SJSA1 (cell line): Measurements from ENCODE around the gene BRME1. TPM values are rescaled to one million over a fixed set of nuclear protein-coding genes. Genes with fewer than 3 reads are reported as not detected.

ENCODE experiments used
- DNase-seq, 2 experiments: peaks; one replicate each; pipeline ENCODE4 v3.0.0-alpha.2; 2015 to 2020; ENCODE audit warnings: low spot score in 2 of 2, low read depth in 1 of 2
- H3K27ac ChIP-seq: fragments of 250-450 bp; sonication (Bioruptor Pico); 2 replicates; pipeline ENCODE4 v1.5.1; 2020; ENCODE audit warnings: mild to moderate bottlenecking, moderate library complexity
- H3K27me3 ChIP-seq: fragments of 250-450 bp; sonication (Bioruptor Pico); replicated peaks from 2 replicates; pipeline ENCODE4 v1.5.1; 2020; ENCODE audit warnings: mild to moderate bottlenecking, moderate library complexity
- H3K36me3 ChIP-seq: fragments of 250-450 bp; sonication (Bioruptor Pico); 2 replicates; pipeline ENCODE4 v1.5.1; 2020; ENCODE audit warnings: mild to moderate bottlenecking
- H3K4me1 ChIP-seq: fragments of 250-450 bp; sonication (Bioruptor Pico); replicated peaks from 2 replicates; pipeline ENCODE4 v1.6.1; 2021; ENCODE audit warnings: mild to moderate bottlenecking
- H3K4me3 ChIP-seq: fragments of 250-450 bp; sonication (Bioruptor Pico); 2 replicates; pipeline ENCODE4 v1.5.1; 2020; ENCODE audit warnings: mild to moderate bottlenecking
- H3K9me3 ChIP-seq: fragments of 250-450 bp; sonication (Bioruptor Pico); replicated peaks from 2 replicates; pipeline ENCODE4 v1.5.1; 2020; ENCODE audit warnings: mild to moderate bottlenecking
- total RNA-seq: library from RNA; depleted of rRNA; stranded (reverse); fragments of >200 nt; shearing (Covaris generic); gene quantifications from 2 replicates; pipeline ENCODE4 v1.2.3, GENCODE V29; 2014

The BRME1 gene
- total RNA-seq, 1 experiment from 2014 or later: 0.21 TPM

DNA sequence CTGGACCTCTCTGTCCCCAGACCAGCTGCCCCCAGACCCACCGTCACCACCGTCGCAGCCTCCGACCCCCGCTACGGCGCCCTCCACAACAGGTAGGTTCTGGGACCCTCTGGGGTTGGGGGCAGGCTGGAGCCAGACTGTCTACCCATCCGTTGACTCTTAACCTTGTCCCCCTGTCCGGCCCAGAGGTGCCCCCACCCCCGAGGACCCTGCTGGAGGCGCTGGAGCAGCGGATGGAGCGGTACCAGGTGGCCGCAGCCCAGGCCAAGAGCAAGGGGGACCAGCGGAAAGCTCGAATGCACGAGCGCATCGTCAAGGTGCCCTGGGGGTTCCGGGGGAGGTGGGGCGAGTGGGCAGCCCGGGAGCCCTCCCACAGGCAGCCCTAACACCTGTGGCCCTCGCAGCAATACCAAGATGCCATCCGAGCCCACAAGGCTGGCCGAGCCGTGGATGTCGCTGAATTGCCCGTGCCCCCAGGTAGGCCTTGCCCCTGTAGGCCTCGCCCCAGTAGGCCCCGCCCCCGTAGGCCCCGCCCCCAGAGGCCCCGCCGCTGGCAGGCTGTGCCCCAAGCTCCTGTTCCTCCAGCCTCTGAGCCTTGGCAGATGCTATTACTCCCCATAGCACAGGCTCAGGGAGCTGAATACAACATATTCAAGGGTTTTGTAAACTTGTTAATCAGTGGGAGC, 13.0 kb upstream of the BRME1 start:
- Histone ChIP-seq H3K36me3 (peaks cover 38% of the 10 kb centered on the region), H3K9me3 (no peaks in the 10 kb centered on the region), H3K4me1 (peaks cover 6% of the 10 kb centered on the region; the same call in 1 of the 2 replicates), H3K27me3 (no peaks in the 10 kb centered on the region), H3K4me3 (no peak overlapping the region), H3K27ac (no peak overlapping the region)
- DNase-seq: no peak

- Histone ChIP-seq H3K36me3 (peaks cover 45% of the 10 kb centered on the region), H3K4me1 (peaks cover 6% of the 10 kb centered on the region; the same call in 1 of the 2 replicates), H3K4me3 (no peak overlapping the region), H3K27ac (no peak overlapping the region), H3K27me3 (no peaks in the 10 kb centered on the region), H3K9me3 (no peaks in the 10 kb centered on the region)
- DNase-seq: no peak
These were observed 12.0 kb upstream of the BRME1 start for GRCh38 chr19:13917888-13918406.

DNA sequence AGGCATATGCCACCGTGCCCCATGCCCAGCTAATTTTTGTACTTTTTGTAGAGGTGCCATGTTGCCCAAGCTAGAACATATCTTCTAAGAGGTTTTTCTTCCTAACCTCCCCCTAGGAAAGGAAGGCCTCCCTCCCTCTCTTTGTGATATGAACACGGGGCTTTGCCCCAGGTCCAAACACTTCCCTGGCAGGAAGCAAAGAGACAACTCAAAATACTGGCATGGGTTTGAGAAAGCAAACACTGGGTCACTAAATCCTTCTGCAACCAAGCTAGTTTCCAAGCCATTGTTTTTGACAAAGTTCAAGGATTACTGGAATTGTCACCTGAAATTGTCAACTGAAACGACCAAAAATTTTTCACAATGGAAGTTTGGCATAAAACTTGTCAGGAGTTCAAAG, 8.9 kb upstream of the BRME1 start:
- peaks cover 34% of the 10 kb centered on the region for H3K36me3 ChIP-seq

DNA sequence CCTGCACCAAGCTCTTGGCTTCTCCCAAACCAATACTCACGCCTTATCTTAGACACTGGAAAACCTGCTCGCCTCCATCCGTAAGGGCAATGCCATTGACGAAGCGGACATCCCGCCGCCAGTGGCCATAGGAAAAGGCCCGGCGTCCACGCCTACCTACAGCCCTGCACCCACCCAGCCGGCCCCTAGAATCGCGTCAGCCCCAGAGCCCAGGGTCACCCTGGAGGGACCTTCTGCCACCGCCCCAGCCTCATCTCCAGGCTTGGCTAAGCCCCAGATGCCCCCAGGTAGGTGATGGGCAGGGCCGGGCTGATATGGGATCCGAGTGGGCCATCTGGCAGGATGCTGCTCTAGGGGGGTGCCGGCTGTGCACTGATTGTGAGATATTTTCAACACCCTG, 7.4 kb upstream of the BRME1 start:
- H3K4me1 ChIP-seq: no peaks in the 10 kb centered on the region
- no peak overlapping the region for H3K27ac ChIP-seq
- H3K27me3 ChIP-seq: no peaks in the 10 kb centered on the region
- H3K9me3 ChIP-seq: no peaks in the 10 kb centered on the region
- no peak for DNase-seq
- no peak overlapping the region for H3K4me3 ChIP-seq
- peaks cover 30% of the 10 kb centered on the region for H3K36me3 ChIP-seq

More for the DNA sequence above, 8.9 kb upstream of the BRME1 start:
- Histone ChIP-seq H3K27ac (no peak overlapping the region), H3K4me3 (no peak overlapping the region), H3K9me3 (no peaks in the 10 kb centered on the region), H3K4me1 (no peaks in the 10 kb centered on the region), H3K27me3 (no peaks in the 10 kb centered on the region)
- no peak for DNase-seq

- Histone ChIP-seq H3K27me3 (no peaks in the 10 kb centered on the region), H3K4me3 (no peak overlapping the region), H3K36me3 (peaks cover 25% of the 10 kb centered on the region), H3K27ac (no peak overlapping the region), H3K9me3 (no peaks in the 10 kb centered on the region), H3K4me1 (peaks cover 14% of the 10 kb centered on the region)
- DNase-seq: no peak
These were observed 3.5 kb upstream of the BRME1 start for GRCh38 chr19:13909430-13909829.

GRCh38 chr19:13908674-13909073, 2.8 kb upstream of the BRME1 start:
- Histone ChIP-seq H3K36me3 (peaks cover 21% of the 10 kb centered on the region), H3K27ac (no peak overlapping the region), H3K9me3 (no peaks in the 10 kb centered on the region), H3K4me1 (peaks cover 14% of the 10 kb centered on the region), H3K27me3 (no peaks in the 10 kb centered on the region), H3K4me3 (no peak overlapping the region)
- no peak for DNase-seq

DNA sequence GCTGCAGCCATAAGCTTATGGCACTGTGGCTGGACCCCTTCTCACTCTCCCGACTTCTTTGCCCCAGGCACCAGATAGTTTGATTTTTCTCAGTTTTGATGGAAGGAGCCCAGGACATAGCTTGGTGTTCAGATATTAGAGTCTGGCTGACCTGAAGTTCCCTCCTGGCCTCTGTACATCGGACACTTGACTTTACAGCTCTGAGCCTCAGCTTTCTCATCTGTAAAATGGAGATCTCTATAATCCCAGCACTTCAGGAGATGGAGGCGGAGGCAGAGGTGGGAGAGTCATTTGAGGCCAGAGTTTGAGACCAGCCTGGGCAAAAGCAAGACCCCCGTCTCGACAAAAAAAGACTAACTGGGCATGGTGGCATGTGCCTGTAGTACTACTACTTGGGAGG, 993 bp upstream of the BRME1 start:
- Histone ChIP-seq H3K4me1 (peaks cover 14% of the 10 kb centered on the region), H3K27me3 (no peaks in the 10 kb centered on the region)
- DNase-seq: no peak

GRCh38 chr19:13906521-13906904, 596 bp upstream of the BRME1 start:
- H3K27ac ChIP-seq: no peak overlapping the region
- H3K4me1 ChIP-seq: peaks cover 14% of the 10 kb centered on the region
- no peaks in the 10 kb centered on the region for H3K9me3 ChIP-seq
- no peak for DNase-seq
- H3K4me3 ChIP-seq: peak overlapping the region; percentile 68
- no peaks in the 10 kb centered on the region for H3K27me3 ChIP-seq
- peaks cover 4% of the 10 kb centered on the region; the same call in 1 of the 2 replicates for H3K36me3 ChIP-seq

More for the DNA sequence above, 993 bp upstream of the BRME1 start:
- Histone ChIP-seq H3K4me3 (peak overlapping the region; percentile 68), H3K27ac (no peak overlapping the region), H3K9me3 (no peaks in the 10 kb centered on the region), H3K36me3 (peaks cover 4% of the 10 kb centered on the region; the same call in 1 of the 2 replicates)

GRCh38 chr19:13902993-13903555, 2.8 kb downstream of the BRME1 start:
- Histone ChIP-seq H3K36me3 (no peaks in the 10 kb centered on the region), H3K4me3 (no peak overlapping the region), H3K27ac (no peak overlapping the region), H3K27me3 (no peaks in the 10 kb centered on the region), H3K4me1 (peaks cover 27% of the 10 kb centered on the region), H3K9me3 (no peaks in the 10 kb centered on the region)
- DNase-seq: no peak

GRCh38 chr19:13899912-13900584, 5.9 kb downstream of the BRME1 start:
- no peaks in the 10 kb centered on the region for H3K36me3 ChIP-seq
- DNase-seq: peak in 1 of 2 experiments; percentile 35
- no peak overlapping the region for H3K27ac ChIP-seq
- H3K4me1 ChIP-seq: peaks cover 13% of the 10 kb centered on the region
- no peak overlapping the region for H3K4me3 ChIP-seq
- H3K9me3 ChIP-seq: no peaks in the 10 kb centered on the region
- no peaks in the 10 kb centered on the region for H3K27me3 ChIP-seq

- H3K9me3 ChIP-seq: no peaks in the 10 kb centered on the region
- no peaks in the 10 kb centered on the region for H3K27me3 ChIP-seq
- H3K27ac ChIP-seq: no peak overlapping the region
- peaks cover 13% of the 10 kb centered on the region for H3K4me1 ChIP-seq
- DNase-seq: no peak
- H3K4me3 ChIP-seq: no peak overlapping the region
- H3K36me3 ChIP-seq: no peaks in the 10 kb centered on the region
These were observed 6.5 kb downstream of the BRME1 start for GRCh38 chr19:13899393-13899792.

GRCh38 chr19:13896227-13896626, 9.7 kb downstream of the BRME1 start:
- Histone ChIP-seq H3K9me3 (no peaks in the 10 kb centered on the region), H3K27ac (no peak overlapping the region), H3K4me3 (no peak overlapping the region), H3K27me3 (no peaks in the 10 kb centered on the region), H3K4me1 (peaks cover 13% of the 10 kb centered on the region), H3K36me3 (no peaks in the 10 kb centered on the region)
- no peak for DNase-seq

DNA sequence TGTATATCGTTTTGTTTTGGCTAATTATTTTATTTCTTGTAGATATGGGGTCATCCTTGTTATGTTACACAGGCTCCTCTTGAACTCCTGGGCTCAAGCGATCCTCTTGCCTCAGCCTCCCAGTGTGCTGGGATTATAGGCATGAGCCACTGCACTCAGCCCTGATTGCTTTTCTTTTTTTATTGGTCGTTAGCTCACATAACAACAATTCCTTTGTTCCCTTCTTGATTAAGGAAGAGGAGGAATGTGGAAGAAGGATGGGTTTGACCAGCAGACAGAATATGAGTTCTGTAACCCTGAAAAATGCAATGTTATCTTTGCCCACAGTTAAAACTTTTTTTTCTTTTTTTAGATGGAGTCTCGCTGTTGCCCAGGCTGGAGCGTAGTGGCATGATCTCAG, 11.4 kb downstream of the BRME1 start:
- Histone ChIP-seq H3K36me3 (no peaks in the 10 kb centered on the region), H3K9me3 (no peaks in the 10 kb centered on the region), H3K27ac (no peak overlapping the region), H3K4me3 (no peak overlapping the region), H3K4me1 (peaks cover 5% of the 10 kb centered on the region), H3K27me3 (no peaks in the 10 kb centered on the region)
- DNase-seq: no peak

DNA sequence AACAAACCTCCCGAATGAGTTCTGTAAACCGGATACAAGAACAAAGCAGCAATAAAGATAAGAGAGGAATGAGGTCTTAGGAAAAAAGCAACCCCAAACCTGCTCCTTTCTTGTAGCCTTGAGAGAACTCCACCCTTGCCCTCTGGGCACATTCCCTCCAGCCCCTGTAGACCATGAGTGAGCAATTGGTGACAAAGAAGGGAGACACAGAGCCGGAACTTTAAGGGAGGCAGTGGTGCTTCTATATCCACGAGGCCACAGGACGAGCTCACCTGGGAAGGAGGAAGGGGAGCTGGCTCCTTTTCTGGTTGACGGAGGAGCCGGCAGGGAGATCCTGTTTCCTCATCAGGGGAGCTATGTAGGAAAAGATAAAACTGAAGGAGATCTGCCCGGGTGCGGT, 13.0 kb downstream of the BRME1 start:
- Histone ChIP-seq H3K4me1 (no peaks in the 10 kb centered on the region), H3K27me3 (no peaks in the 10 kb centered on the region), H3K27ac (no peak overlapping the region), H3K36me3 (no peaks in the 10 kb centered on the region), H3K9me3 (no peaks in the 10 kb centered on the region), H3K4me3 (no peak overlapping the region)
- DNase-seq: no peak
